HG02852 (cell line): Measurements from ENCODE around the gene PTTG1IP2.

ENCODE experiments used
- ATAC-seq: cut with Tn5 transposase; IDR thresholded peaks from one replicate; pipeline ENCODE4 v1.9.1; 2021; ENCODE audit warnings: mild to moderate bottlenecking, moderate library complexity; ENCODE audit not compliant: unreplicated experiment

PTTG1IP2 gene

GRCh38 chr7:90552521-90552920 lies 83.1 kb downstream of the PTTG1IP2 start:
- ATAC-seq = no peak

GRCh38 chr7:90560730-90561129 lies 91.3 kb downstream of the PTTG1IP2 start:
- no peak for ATAC-seq
